Measurements from ENCODE around the gene CHD2.

DNA sequence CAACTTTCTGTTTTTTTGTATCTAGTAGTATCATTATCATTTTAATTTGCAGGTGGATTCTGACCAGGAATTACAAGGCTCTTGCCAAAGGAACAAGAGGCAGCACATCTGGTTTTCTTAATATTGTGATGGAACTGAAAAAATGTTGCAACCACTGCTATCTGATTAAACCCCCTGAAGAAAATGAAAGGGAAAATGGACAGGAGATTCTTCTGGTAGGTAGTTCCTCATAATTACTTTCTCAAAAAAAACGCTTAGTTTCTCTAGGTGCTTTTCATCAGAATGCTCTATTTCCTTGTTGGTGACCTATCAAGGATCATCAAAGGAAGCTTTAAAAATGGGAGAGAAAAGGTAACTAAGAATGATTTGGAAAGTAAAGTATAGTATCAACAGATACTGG, 71.6 kb downstream of the CHD2 start:
- TF ChIP-seq POLR2AphosphoS5 (IDR thresholded peaks at IDR 0.05) (no peak), POLR2A (IDR thresholded peaks at IDR 0.05) (no peak), CTCF (IDR thresholded peaks at IDR 0.05) (no peak), EP300 (IDR thresholded peaks at IDR 0.05) (no peak)
